WTC11 (cell line): ENCODE results near the gene MGAT5B. TPM values are rescaled to one million over a fixed set of nuclear protein-coding genes. Genes with fewer than 3 reads are reported as not detected.

Experiments
- ATAC-seq: fragments of 200-7000 bp; cut with Tn5 transposase; 2 replicates; pipeline ENCODE4 v1.10.0; 2021; ENCODE audit warnings: mild to moderate bottlenecking, moderate library complexity
- CTCF ChIA-PET: fragments of 300-600 bp; sonication (Branson Sonifier 250); formaldehyde crosslinking; loops from one replicate; lab custom pipeline; 2021; ENCODE audit warnings: antibody characterized with exemption; lab: Charles Lee
- POLR2A ChIA-PET: fragments of 350-600 bp; sonication (Branson Sonifier 250); formaldehyde crosslinking; loops from one replicate; lab custom pipeline; 2021; ENCODE audit warnings: antibody characterized with exemption; lab: Charles Lee
- DNase-seq: peaks from one replicate; pipeline ENCODE4 v3.0.0; 2021; ENCODE audit warnings: low spot score
- H3K27ac Mint-ChIP-seq: 2 replicates; pipeline ENCODE4 v1.8.0; 2021; ENCODE audit warnings: mixed read lengths
- H3K27me3 Mint-ChIP-seq: 2 replicates; pipeline ENCODE4 v1.8.0; 2021; ENCODE audit warnings: low read depth, mild to moderate bottlenecking, moderate library complexity, mixed read lengths
- H3K36me3 Mint-ChIP-seq: 2 replicates; pipeline ENCODE4 v1.8.0; 2021; ENCODE audit warnings: mixed read lengths
- H3K4me1 Mint-ChIP-seq: 2 replicates; pipeline ENCODE4 v1.8.0; 2022; ENCODE audit warnings: mixed read lengths
- H3K4me3 Mint-ChIP-seq: 2 replicates; pipeline ENCODE4 v1.8.0; 2021; ENCODE audit warnings: mild to moderate bottlenecking, moderate library complexity, mixed read lengths
- H3K9me3 Mint-ChIP-seq: 2 replicates; pipeline ENCODE4 v1.8.0; 2021; ENCODE audit warnings: mixed read lengths
- ATF1 ChIP-seq: sonication (generic); formaldehyde crosslinking; IDR thresholded peaks from 2 replicates; pipeline ENCODE4 v1.8.1; 2023; ENCODE audit warnings: mild to moderate bottlenecking, moderate library complexity, missing genetic modification reagents
- ATF2 ChIP-seq: sonication (generic); formaldehyde crosslinking; IDR thresholded peaks from 2 replicates; pipeline ENCODE4 v1.8.1; 2022; ENCODE audit warnings: low read depth, missing genetic modification reagents, borderline replicate concordance
- CBFB ChIP-seq: sonication (generic); formaldehyde crosslinking; IDR thresholded peaks from 2 replicates; pipeline ENCODE4 v1.8.1; 2022; ENCODE audit warnings: mild to moderate bottlenecking, low read depth, missing genetic modification reagents
- ELF4 ChIP-seq: sonication (generic); formaldehyde crosslinking; IDR thresholded peaks from 2 replicates; pipeline ENCODE4 v1.8.1; 2022; ENCODE audit warnings: low read depth, mild to moderate bottlenecking, moderate library complexity, missing genetic modification reagents
- FOXJ3 ChIP-seq: sonication (generic); formaldehyde crosslinking; IDR thresholded peaks from 2 replicates; pipeline ENCODE4 v1.9.0; 2021; ENCODE audit warnings: missing genetic modification reagents, mild to moderate bottlenecking, borderline replicate concordance
- FOXK1 ChIP-seq: sonication (generic); formaldehyde crosslinking; IDR thresholded peaks from 2 replicates; pipeline ENCODE4 v1.8.0; 2022; ENCODE audit warnings: mild to moderate bottlenecking, moderate library complexity, missing genetic modification reagents
- GABPB1 ChIP-seq: sonication (generic); formaldehyde crosslinking; IDR thresholded peaks from 2 replicates; pipeline ENCODE4 v1.8.1; 2023; ENCODE audit warnings: mild to moderate bottlenecking, missing genetic modification reagents
- MXD4 ChIP-seq: fragments of 250-450 bp; sonication (Bioruptor Pico); IDR thresholded peaks from 2 replicates; pipeline ENCODE4 v1.8.0; 2021; ENCODE audit warnings: mild to moderate bottlenecking, moderate library complexity, borderline replicate concordance
- MYBL2 ChIP-seq: sonication (generic); formaldehyde crosslinking; IDR thresholded peaks from 2 replicates; pipeline ENCODE4 v1.8.1; 2023; ENCODE audit warnings: mild to moderate bottlenecking, moderate library complexity, missing genetic modification reagents
- NFATC4 ChIP-seq: fragments of 250-450 bp; sonication (Bioruptor Pico); IDR thresholded peaks from 2 replicates; pipeline ENCODE4 v1.9.0; 2021; ENCODE audit warnings: mild to moderate bottlenecking
- OVOL2 ChIP-seq: fragments of 250-450 bp; sonication (Bioruptor Pico); IDR thresholded peaks from 2 replicates; pipeline ENCODE4 v1.9.0; 2021; ENCODE audit warnings: mild to moderate bottlenecking, borderline replicate concordance
- PRDM15 ChIP-seq: sonication (generic); formaldehyde crosslinking; IDR thresholded peaks from 2 replicates; pipeline ENCODE4 v1.8.0; 2022; ENCODE audit warnings: missing genetic modification reagents
- RORB ChIP-seq: fragments of 250-450 bp; sonication (Bioruptor Pico); IDR thresholded peaks from 2 replicates; pipeline ENCODE4 v1.9.0; 2021; ENCODE audit warnings: mild to moderate bottlenecking
- SP1 ChIP-seq: sonication (generic); formaldehyde crosslinking; conservative IDR thresholded peaks from 2 replicates; pipeline ENCODE4 v1.8.1; 2022; ENCODE audit warnings: missing genetic modification reagents
- TP53 ChIP-seq: sonication (generic); formaldehyde crosslinking; IDR thresholded peaks from 2 replicates; pipeline ENCODE4 v1.8.1; 2023; ENCODE audit warnings: mild to moderate bottlenecking, missing genetic modification reagents
- USF2 ChIP-seq: sonication (generic); formaldehyde crosslinking; IDR thresholded peaks from 2 replicates; pipeline ENCODE4 v1.8.1; 2023; ENCODE audit warnings: mild to moderate bottlenecking, missing genetic modification reagents, moderate library complexity
- ZNF317 ChIP-seq: sonication (generic); formaldehyde crosslinking; IDR thresholded peaks from 2 replicates; pipeline ENCODE4 v1.8.1; 2023; ENCODE audit warnings: low read depth, mild to moderate bottlenecking, moderate library complexity, missing genetic modification reagents, borderline replicate concordance
- total RNA-seq: library from RNA; stranded (reverse); gene quantifications from 3 replicates; pipeline ENCODE4 v1.2.3, GENCODE V29; 2021
- TF ChIP-seq, protein P1 (sequence below): fragments of 250-450 bp; sonication (Bioruptor Pico); IDR thresholded peaks from 2 replicates; pipeline ENCODE4 v1.9.0; 2021; ENCODE audit warnings: mild to moderate bottlenecking
- TF ChIP-seq, protein P2 (sequence below): fragments of 250-450 bp; sonication (Bioruptor Pico); IDR thresholded peaks from 2 replicates; pipeline ENCODE4 v2.1.2; 2022; ENCODE audit warnings: mild to moderate bottlenecking, moderate library complexity
- TF ChIP-seq, protein P3 (sequence below): sonication (generic); formaldehyde crosslinking; IDR thresholded peaks from 2 replicates; pipeline ENCODE4 v1.8.1; 2023; ENCODE audit warnings: mild to moderate bottlenecking, moderate library complexity, missing genetic modification reagents

MGAT5B gene
- total RNA-seq, 1 experiment from 2014 or later = 11.6 TPM

GRCh38 chr17:76925441-76925891 lies 57.3 kb downstream of the MGAT5B start (continued):
- TF ChIP-seq ATF2 (no peak), USF2 (no peak), CBFB (CRISPR knock-in tag) (no peak)

DNA sequence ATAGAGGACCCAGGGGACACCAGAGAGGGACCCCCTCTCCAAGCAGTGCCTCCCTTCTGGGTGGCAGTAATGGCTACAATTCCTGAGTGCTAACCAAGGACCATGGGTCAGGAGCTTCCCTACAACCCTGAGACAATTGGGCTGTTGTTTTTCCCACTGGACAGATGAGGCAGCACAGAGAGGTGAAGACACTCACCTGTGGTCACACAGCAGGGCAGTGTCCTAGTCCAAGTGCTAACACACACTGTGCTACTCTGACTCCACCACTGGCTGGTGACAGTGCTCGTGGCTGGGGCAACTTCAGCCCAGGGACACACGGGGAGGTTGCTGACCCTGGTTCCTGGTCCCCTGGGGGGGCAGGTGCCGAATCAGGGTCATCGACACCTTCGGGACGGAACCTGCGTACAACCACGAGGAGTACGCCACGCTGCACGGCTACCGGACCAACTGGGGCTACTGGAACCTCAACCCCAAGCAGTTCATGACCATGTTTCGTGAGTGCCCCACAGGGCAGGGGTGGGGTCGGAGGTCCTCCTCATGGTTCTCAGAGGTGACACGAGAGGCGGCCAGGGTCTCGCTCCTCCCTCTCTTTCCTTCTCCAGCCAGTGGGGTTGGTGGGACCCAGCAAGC lies 58.1 kb downstream of the MGAT5B start:
- CTCF ChIA-PET = interaction anchor here (0.7 to 1.5 kb wide), 2 partner anchors 59 to 421 kb away, joined by 3 to 4 read pairs; no protein-coding TSS in a partner anchor
- no peaks in the 10 kb centered on the region for H3K9me3 Mint-ChIP-seq
- no peak overlapping the region for H3K27ac Mint-ChIP-seq
- TF ChIP-seq GABPB1 (CRISPR knock-in tag) (no peak), MXD4 (CRISPR knock-in tag) (no peak), SP1 (CRISPR knock-in tag) (no peak), TP53 (CRISPR knock-in tag) (no peak), CBFB (CRISPR knock-in tag) (no peak), RORB (no peak), USF2 (no peak), NFATC4 (no peak), OVOL2 (CRISPR knock-in tag) (no peak), ELF4 (CRISPR knock-in tag) (no peak), ATF1 (CRISPR knock-in tag) (no peak), FOXK1 (CRISPR knock-in tag) (no peak), PRDM15 (CRISPR knock-in tag) (no peak), ZNF317 (CRISPR knock-in tag) (no peak), MYBL2 (no peak), FOXJ3 (CRISPR knock-in tag) (no peak)
- TF ChIP-seq, protein P1, sequence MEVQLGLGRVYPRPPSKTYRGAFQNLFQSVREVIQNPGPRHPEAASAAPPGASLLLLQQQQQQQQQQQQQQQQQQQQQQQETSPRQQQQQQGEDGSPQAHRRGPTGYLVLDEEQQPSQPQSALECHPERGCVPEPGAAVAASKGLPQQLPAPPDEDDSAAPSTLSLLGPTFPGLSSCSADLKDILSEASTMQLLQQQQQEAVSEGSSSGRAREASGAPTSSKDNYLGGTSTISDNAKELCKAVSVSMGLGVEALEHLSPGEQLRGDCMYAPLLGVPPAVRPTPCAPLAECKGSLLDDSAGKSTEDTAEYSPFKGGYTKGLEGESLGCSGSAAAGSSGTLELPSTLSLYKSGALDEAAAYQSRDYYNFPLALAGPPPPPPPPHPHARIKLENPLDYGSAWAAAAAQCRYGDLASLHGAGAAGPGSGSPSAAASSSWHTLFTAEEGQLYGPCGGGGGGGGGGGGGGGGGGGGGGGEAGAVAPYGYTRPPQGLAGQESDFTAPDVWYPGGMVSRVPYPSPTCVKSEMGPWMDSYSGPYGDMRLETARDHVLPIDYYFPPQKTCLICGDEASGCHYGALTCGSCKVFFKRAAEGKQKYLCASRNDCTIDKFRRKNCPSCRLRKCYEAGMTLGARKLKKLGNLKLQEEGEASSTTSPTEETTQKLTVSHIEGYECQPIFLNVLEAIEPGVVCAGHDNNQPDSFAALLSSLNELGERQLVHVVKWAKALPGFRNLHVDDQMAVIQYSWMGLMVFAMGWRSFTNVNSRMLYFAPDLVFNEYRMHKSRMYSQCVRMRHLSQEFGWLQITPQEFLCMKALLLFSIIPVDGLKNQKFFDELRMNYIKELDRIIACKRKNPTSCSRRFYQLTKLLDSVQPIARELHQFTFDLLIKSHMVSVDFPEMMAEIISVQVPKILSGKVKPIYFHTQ (CRISPR knock-in tag) = no peak
- TF ChIP-seq, protein P2, sequence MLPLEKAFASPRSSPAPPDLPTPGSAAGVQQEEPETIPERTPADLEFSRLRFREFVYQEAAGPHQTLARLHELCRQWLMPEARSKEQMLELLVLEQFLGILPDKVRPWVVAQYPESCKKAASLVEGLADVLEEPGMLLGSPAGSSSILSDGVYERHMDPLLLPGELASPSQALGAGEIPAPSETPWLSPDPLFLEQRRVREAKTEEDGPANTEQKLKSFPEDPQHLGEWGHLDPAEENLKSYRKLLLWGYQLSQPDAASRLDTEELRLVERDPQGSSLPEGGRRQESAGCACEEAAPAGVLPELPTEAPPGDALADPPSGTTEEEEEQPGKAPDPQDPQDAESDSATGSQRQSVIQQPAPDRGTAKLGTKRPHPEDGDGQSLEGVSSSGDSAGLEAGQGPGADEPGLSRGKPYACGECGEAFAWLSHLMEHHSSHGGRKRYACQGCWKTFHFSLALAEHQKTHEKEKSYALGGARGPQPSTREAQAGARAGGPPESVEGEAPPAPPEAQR (CRISPR knock-in tag) = no peak
- TF ChIP-seq, protein P3, sequence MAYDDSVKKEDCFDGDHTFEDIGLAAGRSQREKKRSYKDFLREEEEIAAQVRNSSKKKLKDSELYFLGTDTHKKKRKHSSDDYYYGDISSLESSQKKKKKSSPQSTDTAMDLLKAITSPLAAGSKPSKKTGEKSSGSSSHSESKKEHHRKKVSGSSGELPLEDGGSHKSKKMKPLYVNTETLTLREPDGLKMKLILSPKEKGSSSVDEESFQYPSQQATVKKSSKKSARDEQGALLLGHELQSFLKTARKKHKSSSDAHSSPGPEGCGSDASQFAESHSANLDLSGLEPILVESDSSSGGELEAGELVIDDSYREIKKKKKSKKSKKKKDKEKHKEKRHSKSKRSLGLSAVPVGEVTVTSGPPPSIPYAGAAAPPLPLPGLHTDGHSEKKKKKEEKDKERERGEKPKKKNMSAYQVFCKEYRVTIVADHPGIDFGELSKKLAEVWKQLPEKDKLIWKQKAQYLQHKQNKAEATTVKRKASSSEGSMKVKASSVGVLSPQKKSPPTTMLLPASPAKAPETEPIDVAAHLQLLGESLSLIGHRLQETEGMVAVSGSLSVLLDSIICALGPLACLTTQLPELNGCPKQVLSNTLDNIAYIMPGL = no peak
- no peaks in the 10 kb centered on the region for H3K36me3 Mint-ChIP-seq
- POLR2A ChIA-PET = no interaction called here
- peaks cover 8% of the 10 kb centered on the region; the same call in 1 of the 2 replicates for H3K4me1 Mint-ChIP-seq
- DNase-seq (no peak), ATAC-seq (no peak)
- H3K27me3 Mint-ChIP-seq = no peaks in the 10 kb centered on the region
- no peak overlapping the region for H3K4me3 Mint-ChIP-seq
